RWPE1 (cell line): Measurements from ENCODE around the gene TBCD.
"Not testable (repeated sequence)": the region's sequence is repeated elsewhere in the genome, so short reads cannot be mapped to it uniquely, and the experiment has no call there.

ENCODE experiments used
- CTCF ChIA-PET: fragments of 350-600 bp; sonication (Branson Sonifier 250); formaldehyde crosslinking; extraction: SDS; loops from one replicate; lab custom pipeline; 2021; lab: Yijun Ruan, JAX
- POLR2A ChIA-PET: fragments of 400-600 bp; formaldehyde crosslinking; extraction: SDS; loops from one replicate; lab custom pipeline; 2020; ENCODE audit warnings: antibody characterized with exemption; ENCODE audit not compliant: low non-redundant PET; lab: Yijun Ruan, JAX
- DNase-seq: peaks from one replicate; pipeline ENCODE4 v3.0.0; 2012; ENCODE audit warnings: low spot score
- H3K27ac ChIP-seq: fragments of 450-650 bp; 2 replicates; pipeline ENCODE4 v1.5.1; 2017
- TF ChIP-seq, protein P1 (sequence below): fragments of 450-650 bp; conservative IDR thresholded peaks from 2 replicates; pipeline ENCODE4 v1.5.1; 2017; ENCODE audit warnings: low read depth, mild to moderate bottlenecking

Gene TBCD

DNA sequence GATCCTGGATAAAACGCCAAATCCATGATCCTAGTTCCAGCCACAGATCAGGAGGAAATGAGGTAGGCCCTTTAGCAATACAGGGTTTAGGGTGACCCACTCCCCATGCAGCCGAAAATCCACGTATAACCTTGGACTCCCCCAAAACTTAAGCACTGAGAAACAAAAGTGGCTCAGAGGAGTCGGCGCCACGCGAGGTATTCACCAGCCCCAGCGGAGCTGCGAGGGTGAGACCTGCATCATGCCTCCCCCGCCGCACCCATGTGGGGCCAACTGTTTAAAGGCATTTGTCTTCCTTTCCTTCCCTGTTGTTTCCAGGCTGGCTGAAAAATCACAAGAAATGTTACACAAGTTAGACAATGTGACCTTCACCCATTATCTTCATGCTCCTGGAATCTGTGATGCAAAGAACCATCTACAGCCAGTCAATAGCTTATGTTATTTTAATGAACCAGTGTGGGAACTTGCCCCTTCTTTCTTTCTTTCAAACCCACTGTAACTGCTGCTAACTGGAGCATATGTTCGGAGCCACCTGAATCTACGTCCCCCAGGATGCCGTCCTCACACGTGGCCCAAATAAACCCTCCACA is 229.4 kb downstream of the TBCD start:
- TF ChIP-seq, protein P1, sequence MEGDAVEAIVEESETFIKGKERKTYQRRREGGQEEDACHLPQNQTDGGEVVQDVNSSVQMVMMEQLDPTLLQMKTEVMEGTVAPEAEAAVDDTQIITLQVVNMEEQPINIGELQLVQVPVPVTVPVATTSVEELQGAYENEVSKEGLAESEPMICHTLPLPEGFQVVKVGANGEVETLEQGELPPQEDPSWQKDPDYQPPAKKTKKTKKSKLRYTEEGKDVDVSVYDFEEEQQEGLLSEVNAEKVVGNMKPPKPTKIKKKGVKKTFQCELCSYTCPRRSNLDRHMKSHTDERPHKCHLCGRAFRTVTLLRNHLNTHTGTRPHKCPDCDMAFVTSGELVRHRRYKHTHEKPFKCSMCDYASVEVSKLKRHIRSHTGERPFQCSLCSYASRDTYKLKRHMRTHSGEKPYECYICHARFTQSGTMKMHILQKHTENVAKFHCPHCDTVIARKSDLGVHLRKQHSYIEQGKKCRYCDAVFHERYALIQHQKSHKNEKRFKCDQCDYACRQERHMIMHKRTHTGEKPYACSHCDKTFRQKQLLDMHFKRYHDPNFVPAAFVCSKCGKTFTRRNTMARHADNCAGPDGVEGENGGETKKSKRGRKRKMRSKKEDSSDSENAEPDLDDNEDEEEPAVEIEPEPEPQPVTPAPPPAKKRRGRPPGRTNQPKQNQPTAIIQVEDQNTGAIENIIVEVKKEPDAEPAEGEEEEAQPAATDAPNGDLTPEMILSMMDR: no peak
- H3K27ac ChIP-seq: no peak overlapping the region
- ChIA-PET POLR2A (no interaction called here), CTCF (no interaction called here)
- DNase-seq: no peak

DNA sequence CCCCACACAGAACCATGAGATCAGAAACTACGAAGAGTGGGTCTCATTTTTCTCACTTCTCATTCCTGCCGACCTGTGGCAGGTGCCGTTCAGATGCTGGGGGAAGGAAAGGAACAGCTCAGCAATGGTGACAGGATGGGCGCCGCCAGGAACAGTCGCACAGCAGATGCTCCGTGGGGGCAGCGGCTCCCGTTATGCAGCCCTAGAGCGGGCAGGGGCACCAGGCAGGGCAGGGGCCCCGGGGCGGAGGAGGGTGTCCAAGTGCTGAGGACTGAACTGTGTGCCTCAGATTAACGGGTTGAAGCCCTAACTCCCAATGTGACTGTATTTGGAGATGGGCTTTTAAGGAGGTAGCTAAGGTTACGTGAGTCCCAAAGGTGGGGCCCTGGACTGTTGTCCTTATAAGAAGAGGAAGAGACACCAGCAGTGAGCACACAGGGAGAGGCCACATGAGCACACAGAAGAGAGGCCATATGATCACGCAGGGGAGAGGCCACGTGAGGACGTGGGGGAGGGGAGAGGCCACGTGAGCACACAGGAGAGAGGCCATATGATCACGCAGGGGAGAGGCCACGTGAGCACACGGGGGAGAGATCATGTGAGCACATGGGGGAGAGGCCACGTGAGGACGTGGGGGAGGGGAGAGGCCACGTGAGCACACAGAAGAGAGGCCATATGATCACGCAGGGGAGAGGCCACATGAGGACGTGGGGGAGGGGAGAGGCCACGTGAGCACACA is 231.8 kb downstream of the TBCD start:
- TF ChIP-seq, protein P1: no peak
- no peak overlapping the region for H3K27ac ChIP-seq
- DNase-seq: no peak
- CTCF ChIA-PET: no interaction called here
- POLR2A ChIA-PET: no interaction called here

DNA sequence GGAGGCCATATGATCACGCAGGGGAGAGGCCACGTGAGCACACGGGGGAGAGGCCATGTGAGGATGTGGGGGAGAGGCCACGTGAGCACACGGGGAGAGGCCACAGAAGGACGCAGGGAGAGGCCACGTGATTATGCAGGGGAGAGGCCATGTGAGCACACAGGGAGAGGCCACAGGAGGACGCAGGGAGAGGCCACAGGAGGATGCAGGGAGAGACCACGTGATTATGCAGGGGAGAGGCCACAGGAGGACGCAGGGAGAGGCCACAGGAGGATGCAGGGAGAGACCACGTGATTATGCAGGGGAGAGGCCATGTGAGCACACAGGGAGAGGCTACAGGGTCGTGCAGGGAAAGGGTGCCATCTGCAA is 232.4 kb downstream of the TBCD start:
- POLR2A ChIA-PET, CTCF ChIA-PET, H3K27ac ChIP-seq: not testable (repeated sequence)

DNA sequence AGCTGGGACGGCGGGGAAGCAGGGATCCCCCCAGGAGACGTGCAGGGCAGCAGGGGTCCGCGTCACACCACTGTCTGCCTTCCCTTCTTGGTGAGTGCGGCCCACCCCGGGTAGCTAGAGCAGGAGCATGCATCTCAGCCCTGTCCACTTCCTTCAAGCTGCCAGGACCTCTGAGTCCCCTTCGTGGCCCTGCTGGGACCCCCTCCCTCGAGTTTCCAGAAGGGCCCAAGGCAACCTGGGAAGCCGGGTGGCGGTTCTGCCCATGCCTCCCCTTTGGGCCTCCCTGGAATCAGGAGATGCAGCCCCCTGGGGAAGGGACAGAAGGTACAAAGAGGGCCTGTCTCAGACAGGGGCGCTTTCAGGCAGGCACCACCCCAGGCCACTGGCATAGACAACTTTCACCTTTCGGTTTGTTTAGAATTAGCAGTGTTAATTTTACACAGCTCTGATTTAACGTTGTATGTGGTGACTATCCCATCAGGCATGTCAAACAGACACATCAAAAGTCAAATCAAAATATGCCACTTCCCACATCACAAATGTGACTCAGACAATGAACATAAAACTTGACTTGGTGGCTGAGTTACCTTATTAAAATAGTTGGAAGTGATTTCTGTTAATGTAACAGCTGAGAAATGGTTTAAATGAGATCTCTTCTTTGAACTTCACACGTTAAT is 233.0 kb downstream of the TBCD start:
- ChIA-PET POLR2A (no interaction called here), CTCF (interaction anchor here (0.6 kb wide), 2 partner anchors 37 to 1923 kb away, joined by 3 read pairs; no protein-coding TSS in a partner anchor)
- no peak for DNase-seq
- no peak overlapping the region for H3K27ac ChIP-seq
- TF ChIP-seq, protein P1: no peak

More for the DNA sequence above, 232.4 kb downstream of the TBCD start:
- DNase-seq: not testable (repeated sequence)

DNA sequence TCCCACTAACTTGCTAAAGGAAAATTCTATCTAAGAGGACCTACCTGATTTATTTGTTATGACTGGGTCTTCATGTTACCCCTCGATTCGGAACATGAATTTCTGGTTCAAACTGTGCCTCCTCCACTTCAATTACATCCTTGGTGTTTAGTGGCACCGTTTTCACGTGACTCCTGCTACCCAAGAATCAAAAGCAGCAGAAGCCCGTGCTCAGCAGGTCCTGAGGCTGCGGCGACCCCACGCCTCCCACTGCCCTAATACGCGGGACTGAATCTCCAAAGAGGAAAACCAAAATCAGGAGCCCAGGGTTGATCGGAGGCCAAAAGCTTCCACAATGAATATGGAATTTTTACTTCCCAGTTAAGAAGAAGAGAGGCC is 233.6 kb downstream of the TBCD start:
- no peak for DNase-seq
- ChIA-PET CTCF (interaction anchor here (0.6 kb wide), 1 partner anchor 37 kb away, joined by 3 read pairs; no protein-coding TSS in a partner anchor), POLR2A (no interaction called here)
- no peak overlapping the region for H3K27ac ChIP-seq
- TF ChIP-seq, protein P1: no peak

DNA sequence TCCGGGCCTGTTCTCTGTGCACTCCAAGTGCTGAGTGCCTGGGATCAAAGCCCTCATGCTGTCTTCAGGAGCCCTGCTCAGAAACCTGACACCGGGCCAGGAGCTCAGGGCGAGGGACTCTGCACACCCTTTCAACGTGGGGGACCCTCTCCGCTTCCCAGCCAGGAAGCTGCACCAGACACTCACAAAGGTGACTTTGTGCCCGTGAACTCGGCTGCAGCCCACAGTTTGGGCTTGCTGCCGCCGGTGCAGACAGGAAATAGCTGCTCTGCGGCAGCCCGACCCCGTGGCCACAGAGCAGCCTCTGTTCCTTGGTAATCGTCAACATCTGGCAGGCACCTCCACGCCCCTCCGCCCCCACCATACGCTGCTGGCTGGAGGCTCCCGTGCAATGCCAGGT is 234.1 kb downstream of the TBCD start:
- POLR2A ChIA-PET: no interaction called here

DNA sequence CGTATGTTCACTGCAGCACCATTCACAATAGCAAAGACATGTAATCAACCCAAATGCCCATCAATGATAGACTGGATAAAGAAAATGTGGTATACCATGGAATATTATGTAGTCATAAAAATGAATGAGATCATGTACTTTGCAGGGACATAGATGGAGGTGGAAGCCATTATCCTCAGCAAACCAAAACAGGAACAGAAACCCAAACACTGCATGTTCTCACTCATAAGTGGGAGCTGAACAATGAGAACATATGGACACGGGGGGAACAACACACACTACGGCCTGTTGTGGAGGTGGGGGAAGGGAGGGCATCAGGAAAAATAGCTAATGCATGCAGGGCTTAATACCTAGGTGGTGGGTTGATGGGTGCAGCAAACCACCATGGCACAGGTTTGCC is 237.2 kb downstream of the TBCD start:
- POLR2A ChIA-PET, H3K27ac ChIP-seq, DNase-seq, CTCF ChIA-PET: not testable (repeated sequence)

More for the DNA sequence above, 234.1 kb downstream of the TBCD start:
- CTCF ChIA-PET: no interaction called here
- TF ChIP-seq, protein P1: no peak
- no peak for DNase-seq
- peak overlapping the region; percentile 40 for H3K27ac ChIP-seq
